Spleen (tissue), 11 donors: ENCODE measurements around the gene KCNAB3. TPM values are rescaled to one million over a fixed set of nuclear protein-coding genes. Genes with fewer than 3 reads are reported as not detected.

Source experiments
- DNase-seq: peaks from one replicate; pipeline ENCODE4 v3.0.0-alpha.2; 2020
- H3K27ac ChIP-seq, 8 donors: fragments of 200-600 bp; sonication (generic) in 7 of 8; 1 replicate in 4 of 8; 2 replicates in 4 of 8; pipeline versions ENCODE4 v1.5.0 to v1.8.0; 2016 to 2021; ENCODE audit warnings: inconsistent platforms in 4 of 8, mild to moderate bottlenecking in 4 of 8, moderate library complexity in 1 of 8
- H3K27me3 ChIP-seq, 7 donors: fragments of 200-600 bp; sonication (generic) in 6 of 7; replicated peaks in 1 of 7; 1 replicate in 4 of 7; 2 replicates in 3 of 7; pipeline versions ENCODE4 v1.5.0 to v1.8.0; 2016 to 2021; ENCODE audit warnings: inconsistent platforms in 3 of 7, mild to moderate bottlenecking in 1 of 7
- H3K36me3 ChIP-seq, 6 donors: fragments of 200-600 bp; sonication (generic) in 5 of 6; 1 replicate in 4 of 6; 2 replicates in 2 of 6; pipeline versions ENCODE4 v1.5.0 to v1.8.0; 2016 to 2021; ENCODE audit warnings: inconsistent platforms in 2 of 6
- H3K4me1 ChIP-seq, 6 donors: fragments of 200-600 bp; sonication (generic) in 5 of 6; 1 replicate in 3 of 6; 2 replicates in 3 of 6; pipeline versions ENCODE4 v1.5.0 to v1.8.0; 2016 to 2021; ENCODE audit warnings: inconsistent platforms in 3 of 6
- H3K4me3 ChIP-seq, 8 donors: fragments of 200-600 bp; sonication (generic) in 7 of 8; 1 replicate in 4 of 8; 2 replicates in 4 of 8; pipeline versions ENCODE4 v1.5.0 to v1.8.0; 2016 to 2021; ENCODE audit warnings: inconsistent platforms in 4 of 8, mild to moderate bottlenecking in 4 of 8, moderate library complexity in 2 of 8
- H3K9me3 ChIP-seq, 8 donors: fragments of 200-600 bp; sonication (generic) in 7 of 8; 1 replicate in 4 of 8; 2 replicates in 4 of 8; pipeline versions ENCODE4 v1.5.0 to v1.8.0; 2016 to 2021; ENCODE audit warnings: inconsistent platforms in 4 of 8
- POLR2A ChIP-seq, 3 donors: fragments of 450-650 bp; IDR thresholded peaks; one replicate each; pipeline ENCODE4 v1.5.1; 2017; ENCODE audit warnings: antibody characterized with exemption in 3 of 3, mild to moderate bottlenecking in 1 of 3
- POLR2AphosphoS5 ChIP-seq, 3 donors: sonication (generic); formaldehyde crosslinking; IDR thresholded peaks; one replicate each; pipeline ENCODE4 v1.5.1; 2017; ENCODE audit warnings: antibody characterized with exemption in 3 of 3
- WGBS, 5 donors: extraction: QIAGEN DNeasy Blood & Tissue Kit in 3 of 5; methylation state at CpG; one replicate each; pipeline versions ENCODE4 v1.1.5 to v1.1.7; 2013 to 2018; 5-methylcytosine and 5-hydroxymethylcytosine counted together
- intact Hi-C: fragments of 100-400 bp; cut with DNase I; formaldehyde crosslinking; loops from one replicate; pipeline ENCODE4 v1.15.0; 2023; ENCODE audit warnings: low total_unique reads
- polyA plus RNA-seq, 3 donors: library from polyadenylated mRNA; stranded (reverse); fragments of 200-250 nt; gene quantifications; one replicate each; pipeline ENCODE4 v1.2.1, GENCODE V29; 2013
- total RNA-seq, 7 donors: library from RNA; depleted of rRNA in 3 of 7; stranded (reverse); fragments of >200 nt in 3 of 7; fragmentation: NEBNext Ultra II Directional in 4 of 7; extraction: Animal tissue kit (Norgen Biotek cat#: 25700) in 4 of 7; gene quantifications; one replicate each; pipeline versions ENCODE4 v1.1.0 to v1.2.1, GENCODE V29; 2016 to 2021
- TF ChIP-seq, protein P1 (sequence below), 11 experiments: fragments of 200-600 bp in 7 of 11; fragments of 450-650 bp in 4 of 11; sonication (generic) in 4 of 11; IDR thresholded peaks in 8 of 11; conservative IDR thresholded peaks in 3 of 11; 1 replicate in 7 of 11; 2 replicates in 4 of 11; pipeline versions ENCODE4 v1.4.0 to v1.8.0; 2016 to 2021; ENCODE audit warnings: antibody characterized with exemption in 11 of 11, inconsistent platforms in 4 of 11, mild to moderate bottlenecking in 1 of 11
- donor health status: healthy with polysubstance abuse.
- donor health status: DM: no; HTN: no; CAD: no; lungs with moderate emphysema.
- donor health status: DM: no; HTN: no; CAD: no.
- donor health status: Bipolar disorder and iron deficiency.
- donor health status: healthy.
- donor health status: DM: no; HTN: no; CAD: no.
- donor health status: DM: yes; HTN: yes; CAD: no.

Gene KCNAB3
- total and polyA plus RNA-seq, 10 donors, result 1.1 to 6.3 (median 3.6) TPM

DNA sequence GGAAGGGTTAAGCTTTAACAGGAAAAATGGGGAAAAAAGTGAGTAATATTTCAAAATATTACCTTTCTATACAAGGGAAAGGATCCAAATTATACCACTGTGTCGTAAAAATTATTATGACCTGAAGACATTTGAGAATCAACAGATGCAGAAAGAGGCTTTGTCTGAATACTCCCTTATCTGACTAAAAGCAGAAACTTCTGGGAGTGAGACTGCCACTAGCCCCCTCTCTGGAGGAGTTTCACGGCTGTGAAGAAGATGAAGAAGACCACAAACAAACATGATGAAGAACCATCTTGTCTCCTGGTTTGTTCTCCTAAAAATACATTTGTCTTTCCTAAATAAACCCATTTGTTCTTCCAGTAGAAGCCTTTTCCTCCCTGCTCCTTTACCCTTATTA is 31.8 kb upstream of the KCNAB3 start:
- H3K27ac ChIP-seq, result no peak overlapping the region

DNA sequence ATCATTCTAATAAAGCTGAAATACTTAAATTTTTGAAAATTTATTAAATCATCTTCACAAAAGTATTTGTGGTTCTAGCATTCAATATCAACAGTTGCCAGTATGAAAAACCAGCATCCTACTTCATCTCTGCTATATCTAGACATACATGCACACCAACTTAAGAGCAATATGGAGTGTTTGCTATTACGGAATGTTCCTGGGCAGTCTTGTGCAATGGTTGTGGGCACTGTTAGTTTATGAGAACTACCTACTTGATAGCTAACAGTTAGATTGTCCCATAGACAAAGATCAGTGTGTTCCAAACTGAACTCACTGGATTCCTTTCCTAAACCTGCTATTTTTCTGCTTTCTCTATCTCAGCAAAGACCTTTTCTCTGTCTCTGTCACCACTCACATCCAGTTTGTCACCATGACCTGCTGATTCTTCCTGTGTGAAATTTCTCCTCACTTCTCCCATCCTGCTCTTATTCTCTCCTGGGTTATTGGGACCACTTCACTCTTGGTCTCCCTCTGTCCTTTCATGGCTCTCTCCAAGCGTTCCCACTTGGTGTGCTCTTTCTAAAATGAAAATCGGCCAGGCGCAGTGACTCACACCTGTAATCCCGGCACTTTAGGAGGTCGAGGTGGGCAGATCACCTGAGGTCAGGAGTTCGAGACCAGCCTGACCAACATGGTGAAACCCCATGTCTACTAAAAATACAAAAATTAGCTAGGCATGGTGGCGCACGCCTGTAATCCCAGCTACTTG is 30.0 kb upstream of the KCNAB3 start:
- Histone ChIP-seq H3K27me3 (peaks cover 0 to 23% (median 5%) of the 10 kb centered on the region in 7 donors), H3K4me3 (no peak overlapping the region), H3K9me3 (no peaks in the 10 kb centered on the region), H3K36me3 (no peaks in the 10 kb centered on the region), H3K27ac (peak overlapping the region in 4 of 8 donors; percentile 3 to 69 (median 56)), H3K4me1 (peaks cover 0 to 11% (median 0%) of the 10 kb centered on the region in 6 donors)
- TF ChIP-seq POLR2AphosphoS5 (IDR thresholded peaks at IDR 0.05) (no peak), POLR2A (IDR thresholded peaks at IDR 0.05) (no peak)
- TF ChIP-seq, protein P1, sequence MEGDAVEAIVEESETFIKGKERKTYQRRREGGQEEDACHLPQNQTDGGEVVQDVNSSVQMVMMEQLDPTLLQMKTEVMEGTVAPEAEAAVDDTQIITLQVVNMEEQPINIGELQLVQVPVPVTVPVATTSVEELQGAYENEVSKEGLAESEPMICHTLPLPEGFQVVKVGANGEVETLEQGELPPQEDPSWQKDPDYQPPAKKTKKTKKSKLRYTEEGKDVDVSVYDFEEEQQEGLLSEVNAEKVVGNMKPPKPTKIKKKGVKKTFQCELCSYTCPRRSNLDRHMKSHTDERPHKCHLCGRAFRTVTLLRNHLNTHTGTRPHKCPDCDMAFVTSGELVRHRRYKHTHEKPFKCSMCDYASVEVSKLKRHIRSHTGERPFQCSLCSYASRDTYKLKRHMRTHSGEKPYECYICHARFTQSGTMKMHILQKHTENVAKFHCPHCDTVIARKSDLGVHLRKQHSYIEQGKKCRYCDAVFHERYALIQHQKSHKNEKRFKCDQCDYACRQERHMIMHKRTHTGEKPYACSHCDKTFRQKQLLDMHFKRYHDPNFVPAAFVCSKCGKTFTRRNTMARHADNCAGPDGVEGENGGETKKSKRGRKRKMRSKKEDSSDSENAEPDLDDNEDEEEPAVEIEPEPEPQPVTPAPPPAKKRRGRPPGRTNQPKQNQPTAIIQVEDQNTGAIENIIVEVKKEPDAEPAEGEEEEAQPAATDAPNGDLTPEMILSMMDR (IDR thresholded peaks at IDR 0.05 in 8 of 11, conservative IDR thresholded peaks at IDR 0.05 in 3 of 11), result no peak
- 82 to 93% (median 86%) methylated on average over 9 of the region's 9 CpGs for WGBS, 5 donors
- no peak for DNase-seq
- intact Hi-C loops, result no loop called here

More for the DNA sequence above, 31.8 kb upstream of the KCNAB3 start:
- no peak overlapping the region for H3K4me3 ChIP-seq
- no peak for TF ChIP-seq POLR2AphosphoS5 (IDR thresholded peaks at IDR 0.05)
- TF ChIP-seq, protein P1 (IDR thresholded peaks at IDR 0.05 in 8 of 11, conservative IDR thresholded peaks at IDR 0.05 in 3 of 11), result no peak
- no peak for TF ChIP-seq POLR2A (IDR thresholded peaks at IDR 0.05)
- WGBS, 5 donors, result 38 to 69% (median 46%) methylated on average over 2 of the region's 2 CpGs
- H3K36me3 ChIP-seq, result no peaks in the 10 kb centered on the region
- intact Hi-C loops, result no loop called here
- peaks cover 0 to 23% (median 5%) of the 10 kb centered on the region in 7 donors for H3K27me3 ChIP-seq
- no peak for DNase-seq
- H3K9me3 ChIP-seq, result no peaks in the 10 kb centered on the region
- H3K4me1 ChIP-seq, result peaks cover 0 to 4% (median 0%) of the 10 kb centered on the region in 6 donors

DNA sequence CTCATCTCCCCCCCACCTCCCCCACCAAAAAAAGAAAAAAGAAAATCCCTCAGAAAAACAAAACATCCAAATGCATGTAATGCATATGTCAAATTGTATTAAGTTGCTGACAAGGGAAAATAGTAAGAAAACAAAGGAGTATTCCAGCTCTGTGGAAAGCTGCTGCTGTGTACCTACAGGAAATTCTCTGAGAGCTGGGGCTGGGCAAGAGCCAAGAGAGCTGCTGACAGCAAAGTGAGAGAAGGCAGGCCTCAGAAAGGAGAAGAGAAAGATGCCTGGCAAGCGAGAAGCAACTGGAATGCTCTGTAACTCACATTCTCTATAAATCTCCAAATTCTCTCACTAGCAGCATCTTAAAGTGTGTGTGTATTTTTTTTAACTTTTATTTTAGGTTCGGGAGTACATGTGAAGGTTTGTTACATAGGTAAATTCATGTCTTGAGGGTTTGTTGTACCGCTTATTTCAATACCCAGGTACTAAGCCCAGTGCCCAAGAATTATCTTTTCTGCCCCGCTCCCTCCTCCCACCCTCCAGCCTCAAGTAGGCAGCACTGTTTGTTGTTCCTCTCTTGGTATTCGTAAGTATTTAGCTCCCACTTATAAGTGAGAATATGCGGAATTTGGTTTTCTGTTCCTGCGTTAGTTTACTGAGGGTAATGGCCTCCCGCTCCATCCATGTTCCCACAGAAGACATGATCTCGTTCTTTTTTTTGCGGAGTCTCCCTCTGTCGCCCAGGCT is 26.7 kb upstream of the KCNAB3 start:
- Histone ChIP-seq H3K4me3 (no peak overlapping the region), H3K4me1 (peaks cover 0 to 17% (median 0%) of the 10 kb centered on the region in 6 donors), H3K27ac (no peak overlapping the region), H3K27me3 (peaks cover 0 to 16% (median 5%) of the 10 kb centered on the region in 7 donors), H3K36me3 (no peaks in the 10 kb centered on the region), H3K9me3 (no peaks in the 10 kb centered on the region)
- TF ChIP-seq POLR2AphosphoS5 (IDR thresholded peaks at IDR 0.05) (no peak), POLR2A (IDR thresholded peaks at IDR 0.05) (no peak)
- TF ChIP-seq, protein P1 (IDR thresholded peaks at IDR 0.05 in 8 of 11, conservative IDR thresholded peaks at IDR 0.05 in 3 of 11), result no peak
- no peak for DNase-seq
- intact Hi-C loops, result no loop called here
- WGBS, 5 donors, result 74 to 91% (median 83%) methylated on average over 11 of the region's 11 CpGs
